ENCODE data around the gene FIG4.
"Not testable (repeated sequence)": the region's sequence is repeated elsewhere in the genome, so short reads cannot be mapped to it uniquely, and the experiment has no call there.

DNA sequence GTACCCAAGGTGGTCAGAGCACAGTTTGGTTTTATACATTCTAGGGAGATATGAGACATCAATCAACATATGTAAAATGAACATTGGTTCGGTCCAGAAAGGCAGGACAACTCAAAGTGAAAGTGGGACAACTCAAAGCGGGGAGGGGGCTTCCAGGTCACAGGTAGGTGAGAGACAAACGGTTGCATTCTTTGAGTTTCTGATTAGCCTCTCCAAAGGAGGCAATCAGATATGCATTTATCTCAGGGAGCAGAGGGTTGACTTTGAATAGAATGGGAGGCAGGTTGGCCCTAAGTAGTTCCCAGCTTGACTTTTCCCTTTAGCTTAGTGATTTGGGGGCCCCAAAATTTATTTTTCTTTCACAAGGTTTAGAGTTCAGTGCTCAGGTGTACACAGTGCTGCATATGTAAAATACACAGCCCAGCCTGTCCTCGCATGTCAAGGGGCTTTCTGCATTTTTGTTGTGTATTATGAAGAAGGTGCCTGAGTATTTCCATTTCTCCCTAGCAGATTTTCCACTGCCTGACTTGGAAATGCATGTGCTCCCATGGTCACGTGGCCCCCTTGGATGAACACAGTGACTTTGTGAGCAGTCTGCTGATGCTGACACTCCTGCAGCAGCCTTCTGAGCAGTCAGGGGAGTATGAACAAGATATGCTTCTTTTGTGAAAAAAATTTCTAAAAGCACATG lies 178.4 kb downstream of the FIG4 start:
- TF ChIP-seq PHF8, JUND (CRISPR knock-in tag; IDR thresholded peaks at IDR 0.05): not testable (repeated sequence)

All from HepG2 (cell line).